ENCODE data around the gene CCDC68. TPM values are rescaled to one million over a fixed set of nuclear protein-coding genes. Genes with fewer than 3 reads are reported as not detected.

Gene CCDC68
- total RNA-seq, 1 experiment from 2014 or later = 3.1 TPM

GRCh38 chr18:55000529-55000928 lies 41.3 kb upstream of the CCDC68 start:
- no peak overlapping the region for H3K4me3 ChIP-seq (ENCODE audit: low read length)
- H3K9me2 ChIP-seq (replicated peaks; ENCODE audit: low read length) = no peaks in the 10 kb centered on the region
- ChIA-PET POLR2A (ENCODE audit: unreplicated experiment) (no interaction called here), CTCF (no interaction called here)
- no TSS peak for BruUV-seq (replicated peaks)
- intact Hi-C loops (cut with micrococcal nuclease) = loop anchor here (5.0 kb wide), 2 partner anchors 102 to 322 kb away; no protein-coding TSS in a partner anchor
- no peak for TF ChIP-seq CTCF (conservative IDR thresholded peaks at IDR 0.05; ENCODE audit: low read depth, low read length)
- TF ChIP-seq EZH2phosphoT487 (IDR thresholded peaks at IDR 0.05; ENCODE audit: borderline replicate concordance, low read length) = no peak
- TF ChIP-seq EZH2 (IDR thresholded peaks at IDR 0.05; ENCODE audit: low read length, unreplicated experiment) = no peak
- no peaks in the 10 kb centered on the region for H3K27me3 ChIP-seq (ENCODE audit: low read length)
- H3K4me1 ChIP-seq (ENCODE audit: insufficient read depth, low read length) = peaks cover 21% of the 10 kb centered on the region
- H3K36me3 ChIP-seq (ENCODE audit: low read depth, low read length) = no peaks in the 10 kb centered on the region
- no peak overlapping the region for H3K27ac ChIP-seq (ENCODE audit: low read length)
- H3K79me2 ChIP-seq (ENCODE audit: low read length) = no peaks in the 10 kb centered on the region
- no peaks in the 10 kb centered on the region for H4K20me1 ChIP-seq (ENCODE audit: low read length)
- H2AFZ ChIP-seq (ENCODE audit: low read length) = no peak overlapping the region
- no peak overlapping the region for H3K4me2 ChIP-seq (ENCODE audit: low read length)
- DNase-seq (no peak), ATAC-seq (no peak)
- H3K9me3 ChIP-seq (ENCODE audit: low read length) = no peaks in the 10 kb centered on the region
- no peaks in the 10 kb centered on the region for H3F3A ChIP-seq (ENCODE audit: low read length, unreplicated experiment)
- H3K9ac ChIP-seq (ENCODE audit: low read length) = no peak overlapping the region

- ATAC-seq = no peak
- ChIA-PET CTCF (no interaction called here), POLR2A (ENCODE audit: unreplicated experiment) (no interaction called here)
- intact Hi-C loops (cut with micrococcal nuclease) = no loop called here
- Histone ChIP-seq H3K36me3 (ENCODE audit: low read depth, low read length) (no peaks in the 10 kb centered on the region), H3K9me3 (ENCODE audit: low read length) (no peaks in the 10 kb centered on the region), H3K9ac (ENCODE audit: low read length) (no peak overlapping the region), H3F3A (ENCODE audit: low read length, unreplicated experiment) (no peaks in the 10 kb centered on the region), H3K4me2 (ENCODE audit: low read length) (no peak overlapping the region), H2AFZ (ENCODE audit: low read length) (no peak overlapping the region), H3K4me3 (ENCODE audit: low read length) (no peak overlapping the region), H3K27me3 (ENCODE audit: low read length) (no peaks in the 10 kb centered on the region), H3K9me2 (replicated peaks; ENCODE audit: low read length) (no peaks in the 10 kb centered on the region), H3K4me1 (ENCODE audit: insufficient read depth, low read length) (peaks cover 21% of the 10 kb centered on the region), H3K27ac (ENCODE audit: low read length) (no peak overlapping the region), H3K79me2 (ENCODE audit: low read length) (no peaks in the 10 kb centered on the region), H4K20me1 (ENCODE audit: low read length) (no peaks in the 10 kb centered on the region)
- TF ChIP-seq EZH2 (IDR thresholded peaks at IDR 0.05; ENCODE audit: low read length, unreplicated experiment) (no peak), EZH2phosphoT487 (IDR thresholded peaks at IDR 0.05; ENCODE audit: borderline replicate concordance, low read length) (no peak), CTCF (conservative IDR thresholded peaks at IDR 0.05; ENCODE audit: low read depth, low read length) (no peak)
- no TSS peak for BruUV-seq (replicated peaks)
- no peak for DNase-seq
These were observed 39.8 kb upstream of the CCDC68 start for GRCh38 chr18:54999016-54999415.

- H3K27ac ChIP-seq (ENCODE audit: low read length) = no peak overlapping the region
- no peaks in the 10 kb centered on the region for H3K9me2 ChIP-seq (replicated peaks; ENCODE audit: low read length)
- ATAC-seq (no peak), DNase-seq (no peak)
- TF ChIP-seq EZH2 (IDR thresholded peaks at IDR 0.05; ENCODE audit: low read length, unreplicated experiment) = no peak
- no peak for TF ChIP-seq CTCF (conservative IDR thresholded peaks at IDR 0.05; ENCODE audit: low read depth, low read length)
- no peak for TF ChIP-seq EZH2phosphoT487 (IDR thresholded peaks at IDR 0.05; ENCODE audit: borderline replicate concordance, low read length)
- H4K20me1 ChIP-seq (ENCODE audit: low read length) = no peaks in the 10 kb centered on the region
- no peak overlapping the region for H3K4me3 ChIP-seq (ENCODE audit: low read length)
- CTCF ChIA-PET = no interaction called here
- no TSS peak for BruUV-seq (replicated peaks)
- no peaks in the 10 kb centered on the region for H3K4me1 ChIP-seq (ENCODE audit: insufficient read depth, low read length)
- no peaks in the 10 kb centered on the region for H3K27me3 ChIP-seq (ENCODE audit: low read length)
- no peaks in the 10 kb centered on the region for H3K9me3 ChIP-seq (ENCODE audit: low read length)
- H3K4me2 ChIP-seq (ENCODE audit: low read length) = no peak overlapping the region
- H3F3A ChIP-seq (ENCODE audit: low read length, unreplicated experiment) = no peaks in the 10 kb centered on the region
- intact Hi-C loops (cut with micrococcal nuclease) = no loop called here
- H3K79me2 ChIP-seq (ENCODE audit: low read length) = no peaks in the 10 kb centered on the region
- H3K9ac ChIP-seq (ENCODE audit: low read length) = no peak overlapping the region
- POLR2A ChIA-PET (ENCODE audit: unreplicated experiment) = no interaction called here
- H2AFZ ChIP-seq (ENCODE audit: low read length) = no peak overlapping the region
- no peaks in the 10 kb centered on the region for H3K36me3 ChIP-seq (ENCODE audit: low read depth, low read length)
These were observed 36.3 kb upstream of the CCDC68 start for GRCh38 chr18:54995421-54996143.
